Measurements from ENCODE around the gene NTM.

The NTM gene

DNA sequence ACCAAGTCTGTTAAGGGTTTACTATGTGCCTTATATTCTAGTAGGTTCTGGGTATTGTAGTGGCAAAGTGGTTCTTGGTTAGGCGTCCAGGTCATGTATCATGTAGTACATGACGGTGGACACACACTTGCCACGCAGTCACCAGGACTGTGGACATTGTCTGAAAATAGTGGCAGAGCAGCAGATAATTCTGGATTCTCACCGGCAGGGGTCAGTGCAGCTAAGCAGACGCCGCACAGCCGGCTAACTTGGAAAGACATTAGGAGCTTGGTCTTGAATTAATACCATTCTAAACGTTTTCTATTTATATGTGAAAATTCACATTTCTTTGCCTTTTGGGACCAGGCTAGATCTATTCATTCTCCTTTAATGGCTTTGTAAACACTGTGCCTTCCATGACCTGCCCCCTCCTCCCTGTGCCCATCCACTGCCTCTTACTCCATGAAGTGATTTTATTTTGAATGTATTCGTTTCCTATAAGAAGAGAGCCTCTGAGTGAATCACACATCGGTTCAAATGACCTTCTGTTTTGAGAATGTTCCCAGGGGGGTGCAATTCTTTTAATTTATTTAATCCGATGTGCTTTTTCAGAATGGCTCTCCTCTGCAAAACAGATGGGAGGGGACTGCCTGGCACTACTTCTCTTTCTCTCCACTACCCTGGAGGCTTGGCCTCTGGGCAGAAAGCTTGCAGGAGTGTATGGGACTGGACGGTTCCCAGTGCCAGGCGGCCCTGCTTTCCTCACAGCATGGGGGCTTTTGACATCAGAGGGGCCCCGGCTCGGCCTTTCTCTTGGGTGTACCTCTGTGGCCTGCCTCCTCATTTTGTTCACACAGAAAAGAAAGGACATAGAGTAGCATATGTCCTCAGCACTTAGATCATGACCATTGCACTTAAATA lies 378.0 kb downstream of the NTM start:
- H3K9me3 Mint-ChIP-seq = peaks cover 5% of the 10 kb centered on the region
- DNase-seq (ENCODE audit: low spot score) = peak; percentile 6
- H3K27me3 Mint-ChIP-seq (ENCODE audit: low read depth) = no peaks in the 10 kb centered on the region
- H3K27ac Mint-ChIP-seq = no peak overlapping the region
- no peaks in the 10 kb centered on the region for H3K4me1 Mint-ChIP-seq (ENCODE audit: low read depth)
- no peak overlapping the region for H3K4me3 Mint-ChIP-seq
- H3K36me3 Mint-ChIP-seq (ENCODE audit: low read depth) = no peaks in the 10 kb centered on the region

DNA sequence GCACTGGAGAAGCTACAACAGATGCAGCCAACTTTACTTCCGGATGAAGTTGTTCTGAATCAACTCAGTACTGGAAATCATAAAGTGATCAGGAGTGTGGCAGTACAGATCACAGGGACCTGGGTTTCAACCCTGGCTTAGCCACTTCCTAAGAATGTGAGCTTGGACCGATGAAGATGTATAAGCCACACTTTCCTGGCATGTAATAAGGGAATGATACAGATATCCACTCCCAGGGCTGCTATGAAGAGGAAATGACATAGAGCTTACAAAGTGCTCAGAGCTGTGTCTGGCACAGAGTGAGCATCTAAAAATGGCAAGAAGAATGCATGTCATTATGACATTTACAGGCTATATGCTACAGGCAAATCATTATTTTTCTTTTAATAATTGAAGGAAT lies 378.7 kb downstream of the NTM start:
- no peaks in the 10 kb centered on the region for H3K27me3 Mint-ChIP-seq (ENCODE audit: low read depth)

DNA sequence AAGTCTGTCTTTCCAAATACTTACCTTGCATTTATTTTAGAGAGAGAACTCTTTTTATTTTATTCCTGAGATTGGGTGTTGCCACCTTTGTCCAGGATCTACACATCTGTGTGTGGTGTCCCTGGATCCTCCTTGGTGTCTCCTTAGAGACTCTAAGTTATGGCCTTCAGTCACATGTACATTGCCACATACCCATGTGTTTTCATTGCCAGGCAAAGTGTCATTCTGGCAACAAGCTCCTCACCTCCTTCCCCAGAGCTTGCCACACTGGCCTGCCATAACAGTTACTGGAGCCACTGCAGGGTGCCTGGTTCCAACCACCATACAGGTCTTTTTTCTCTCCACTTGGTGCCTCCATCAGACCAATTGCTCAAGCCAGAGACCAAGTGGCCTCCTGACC lies 379.7 kb downstream of the NTM start:
- H3K27me3 Mint-ChIP-seq (ENCODE audit: low read depth) = no peaks in the 10 kb centered on the region
- H3K4me1 Mint-ChIP-seq (ENCODE audit: low read depth) = no peaks in the 10 kb centered on the region
- H3K36me3 Mint-ChIP-seq (ENCODE audit: low read depth) = no peaks in the 10 kb centered on the region
- H3K27ac Mint-ChIP-seq = no peak overlapping the region
- peaks cover 5% of the 10 kb centered on the region for H3K9me3 Mint-ChIP-seq
- DNase-seq (ENCODE audit: low spot score) = no peak
- no peak overlapping the region for H3K4me3 Mint-ChIP-seq

More for the DNA sequence above, 378.7 kb downstream of the NTM start:
- Mint-ChIP-seq H3K27ac (no peak overlapping the region), H3K4me1 (ENCODE audit: low read depth) (no peaks in the 10 kb centered on the region), H3K36me3 (ENCODE audit: low read depth) (no peaks in the 10 kb centered on the region), H3K4me3 (no peak overlapping the region), H3K9me3 (peaks cover 5% of the 10 kb centered on the region)
- DNase-seq (ENCODE audit: low spot score) = no peak

DNA sequence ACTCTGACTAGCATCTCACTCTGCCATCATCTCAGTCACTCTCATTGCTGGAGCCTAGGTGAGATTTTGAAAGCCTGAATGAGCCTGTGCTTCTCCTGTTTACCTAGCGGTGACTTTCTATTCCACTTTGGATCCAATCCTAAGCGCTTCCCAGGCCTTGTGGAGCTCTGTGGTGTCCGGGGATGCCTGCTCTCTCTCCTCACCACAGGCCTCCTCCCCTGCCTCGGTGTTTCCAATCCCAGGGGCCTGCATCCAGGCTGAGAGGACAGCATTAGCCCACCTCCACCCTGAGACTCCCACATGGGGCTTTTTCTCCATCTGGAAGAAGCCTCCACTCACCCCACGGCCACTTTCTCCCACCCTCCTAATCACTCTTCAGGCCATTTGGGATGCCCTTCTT lies 380.3 kb downstream of the NTM start:
- no peak for DNase-seq (ENCODE audit: low spot score)
- Mint-ChIP-seq H3K4me1 (ENCODE audit: low read depth) (no peaks in the 10 kb centered on the region), H3K4me3 (no peak overlapping the region), H3K9me3 (peaks cover 5% of the 10 kb centered on the region), H3K27ac (no peak overlapping the region), H3K27me3 (ENCODE audit: low read depth) (no peaks in the 10 kb centered on the region), H3K36me3 (ENCODE audit: low read depth) (no peaks in the 10 kb centered on the region)

DNA sequence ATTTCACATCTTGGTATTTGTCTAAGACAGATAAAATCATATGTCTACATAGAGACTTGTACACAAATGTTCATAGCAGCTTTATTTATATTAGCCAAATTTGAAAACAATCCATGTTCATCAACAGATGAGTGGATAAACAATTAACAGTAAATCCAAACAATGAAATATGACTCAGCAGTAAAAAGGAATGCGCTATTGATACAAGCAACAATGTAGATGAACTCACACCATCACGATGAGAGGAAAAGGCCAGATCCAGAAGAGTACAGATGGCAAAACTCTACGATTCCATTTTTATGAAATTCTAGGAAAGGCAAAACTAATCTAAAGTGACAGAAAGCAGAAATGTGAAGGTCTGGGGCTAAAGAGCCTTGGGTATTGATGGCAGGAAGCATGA lies 384.3 kb downstream of the NTM start:
- Mint-ChIP-seq H3K4me3 (no peak overlapping the region), H3K4me1 (ENCODE audit: low read depth) (no peaks in the 10 kb centered on the region), H3K27ac (no peak overlapping the region), H3K36me3 (ENCODE audit: low read depth) (no peaks in the 10 kb centered on the region), H3K9me3 (peaks cover 5% of the 10 kb centered on the region), H3K27me3 (ENCODE audit: low read depth) (no peaks in the 10 kb centered on the region)
- DNase-seq (ENCODE audit: low spot score) = no peak

DNA sequence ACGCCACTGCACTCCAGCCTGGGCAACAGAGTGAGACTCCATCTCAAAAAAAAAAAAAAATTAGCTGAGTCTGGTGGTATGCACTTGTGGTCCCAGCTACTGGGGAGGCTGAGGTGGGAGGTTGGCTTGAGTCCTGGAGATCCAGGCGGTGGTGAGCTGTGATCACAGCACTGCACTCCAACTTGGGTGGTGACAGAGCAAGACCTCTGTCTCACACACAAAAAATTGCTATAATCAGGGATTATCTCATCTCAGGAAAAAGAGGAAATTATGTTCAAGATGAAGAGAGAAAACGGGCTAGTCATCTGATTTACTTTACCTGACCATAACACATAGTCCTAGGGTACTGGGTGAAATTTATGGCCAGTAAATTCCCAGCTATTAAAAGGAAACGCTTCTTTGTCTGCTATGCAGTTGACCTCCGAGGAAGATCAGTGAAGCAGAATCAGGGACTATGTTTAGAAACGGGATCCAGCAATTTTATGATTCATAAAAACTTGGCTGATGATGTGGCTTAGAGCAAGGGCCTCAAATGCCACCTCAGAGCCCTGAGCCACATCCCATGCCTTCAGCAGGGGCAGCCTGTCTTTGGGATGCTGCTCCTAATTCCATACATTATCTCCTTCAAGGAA lies 386.2 kb downstream of the NTM start:
- no peak for DNase-seq (ENCODE audit: low spot score)
- Mint-ChIP-seq H3K27me3 (ENCODE audit: low read depth) (no peaks in the 10 kb centered on the region), H3K36me3 (ENCODE audit: low read depth) (no peaks in the 10 kb centered on the region), H3K27ac (no peak overlapping the region), H3K4me1 (ENCODE audit: low read depth) (no peaks in the 10 kb centered on the region), H3K4me3 (no peak overlapping the region), H3K9me3 (peaks cover 5% of the 10 kb centered on the region)

DNA sequence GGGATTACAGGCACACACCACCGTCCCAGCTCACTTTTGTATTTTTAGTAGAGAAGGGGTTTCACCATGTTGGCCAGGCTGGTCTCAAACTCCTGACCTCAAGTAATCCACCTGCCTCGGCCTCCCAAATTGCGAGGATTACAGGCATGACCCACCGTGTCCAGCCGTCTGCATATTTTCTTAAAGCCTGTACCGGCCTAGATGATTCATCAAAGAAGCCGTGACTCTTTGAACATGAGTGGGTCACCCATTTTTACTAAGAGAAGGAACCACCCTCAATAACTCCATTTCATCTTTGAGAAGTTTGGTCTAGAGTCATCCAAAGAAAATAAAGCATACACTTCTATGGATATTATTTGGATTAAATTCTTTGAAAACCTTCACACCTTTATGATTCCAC lies 388.3 kb downstream of the NTM start:
- Mint-ChIP-seq H3K27ac (no peak overlapping the region), H3K9me3 (no peaks in the 10 kb centered on the region), H3K27me3 (ENCODE audit: low read depth) (no peaks in the 10 kb centered on the region), H3K4me1 (ENCODE audit: low read depth) (no peaks in the 10 kb centered on the region), H3K36me3 (ENCODE audit: low read depth) (no peaks in the 10 kb centered on the region), H3K4me3 (no peak overlapping the region)
- DNase-seq (ENCODE audit: low spot score) = no peak

DNA sequence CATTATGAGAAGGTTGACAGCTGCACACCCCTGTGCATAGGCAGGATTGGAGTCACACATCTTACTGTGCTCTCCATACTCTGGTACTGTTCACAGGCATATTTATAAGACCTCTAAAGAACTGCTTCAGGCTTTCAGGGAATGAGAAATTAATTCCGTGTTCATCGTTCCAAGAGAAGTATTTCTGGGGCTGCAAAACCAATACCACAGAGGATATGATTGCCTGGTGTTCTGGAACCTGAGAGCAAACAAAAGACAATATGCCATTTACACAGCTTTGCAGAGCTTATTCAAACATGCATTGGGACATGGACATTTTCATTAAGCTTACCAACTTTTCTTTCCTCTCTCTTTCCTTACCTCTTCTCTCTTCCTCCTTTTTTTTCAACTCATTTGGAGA lies 388.7 kb downstream of the NTM start:
- H3K4me1 Mint-ChIP-seq (ENCODE audit: low read depth) = no peaks in the 10 kb centered on the region
- no peaks in the 10 kb centered on the region for H3K27me3 Mint-ChIP-seq (ENCODE audit: low read depth)
- H3K27ac Mint-ChIP-seq = no peak overlapping the region
- DNase-seq (ENCODE audit: low spot score) = no peak
- H3K9me3 Mint-ChIP-seq = no peaks in the 10 kb centered on the region
- no peak overlapping the region for H3K4me3 Mint-ChIP-seq
- no peaks in the 10 kb centered on the region for H3K36me3 Mint-ChIP-seq (ENCODE audit: low read depth)

DNA sequence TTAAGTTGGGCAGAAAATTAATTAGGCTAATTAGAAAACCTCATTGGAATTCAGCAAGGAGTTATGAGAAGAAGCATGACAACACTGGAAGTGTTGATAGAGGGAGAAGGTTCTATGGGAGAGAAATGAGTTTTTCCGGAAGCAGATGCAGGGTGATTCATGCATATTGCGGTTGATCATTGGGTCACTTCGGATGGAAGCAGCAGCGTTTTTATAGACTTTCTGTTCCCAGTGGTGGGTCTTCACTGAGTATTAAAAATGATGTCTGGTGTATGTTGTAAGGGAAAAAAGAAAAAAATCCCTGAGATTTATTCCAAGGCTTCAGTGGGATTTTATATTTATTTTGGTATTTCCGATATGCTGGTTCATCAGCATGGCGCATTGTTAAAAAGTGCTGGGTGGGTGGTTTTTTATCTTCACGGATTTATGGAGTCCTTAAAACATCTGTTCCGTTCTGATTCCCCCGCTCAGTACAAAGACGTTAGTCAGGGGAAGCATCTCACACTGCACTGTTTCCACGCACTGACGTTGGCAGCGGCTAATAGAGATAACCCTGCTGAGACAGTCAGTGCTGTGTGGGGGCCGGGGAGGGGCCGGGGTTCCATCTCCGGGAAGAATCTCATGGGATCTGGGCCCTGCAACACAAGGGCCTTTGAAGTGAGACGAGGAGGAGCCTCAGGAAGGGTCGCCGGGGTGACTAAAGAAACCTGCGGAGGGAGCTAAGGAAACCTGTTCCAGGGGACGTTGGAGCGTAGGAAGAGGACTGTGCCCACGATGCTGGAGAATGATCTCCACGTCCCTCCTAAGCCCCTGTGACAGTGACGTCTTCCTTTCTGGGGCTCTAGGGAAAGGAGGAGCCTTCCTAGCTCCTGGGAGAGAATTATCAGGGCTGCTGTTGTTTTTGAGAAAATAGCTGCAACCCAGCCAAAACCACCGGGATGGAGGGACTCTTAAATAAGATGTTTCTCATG lies 390.0 kb downstream of the NTM start:
- Mint-ChIP-seq H3K9me3 (no peaks in the 10 kb centered on the region), H3K4me1 (ENCODE audit: low read depth) (no peaks in the 10 kb centered on the region), H3K4me3 (no peak overlapping the region), H3K27ac (no peak overlapping the region), H3K27me3 (ENCODE audit: low read depth) (no peaks in the 10 kb centered on the region), H3K36me3 (ENCODE audit: low read depth) (no peaks in the 10 kb centered on the region)
- no peak for DNase-seq (ENCODE audit: low spot score)

DNA sequence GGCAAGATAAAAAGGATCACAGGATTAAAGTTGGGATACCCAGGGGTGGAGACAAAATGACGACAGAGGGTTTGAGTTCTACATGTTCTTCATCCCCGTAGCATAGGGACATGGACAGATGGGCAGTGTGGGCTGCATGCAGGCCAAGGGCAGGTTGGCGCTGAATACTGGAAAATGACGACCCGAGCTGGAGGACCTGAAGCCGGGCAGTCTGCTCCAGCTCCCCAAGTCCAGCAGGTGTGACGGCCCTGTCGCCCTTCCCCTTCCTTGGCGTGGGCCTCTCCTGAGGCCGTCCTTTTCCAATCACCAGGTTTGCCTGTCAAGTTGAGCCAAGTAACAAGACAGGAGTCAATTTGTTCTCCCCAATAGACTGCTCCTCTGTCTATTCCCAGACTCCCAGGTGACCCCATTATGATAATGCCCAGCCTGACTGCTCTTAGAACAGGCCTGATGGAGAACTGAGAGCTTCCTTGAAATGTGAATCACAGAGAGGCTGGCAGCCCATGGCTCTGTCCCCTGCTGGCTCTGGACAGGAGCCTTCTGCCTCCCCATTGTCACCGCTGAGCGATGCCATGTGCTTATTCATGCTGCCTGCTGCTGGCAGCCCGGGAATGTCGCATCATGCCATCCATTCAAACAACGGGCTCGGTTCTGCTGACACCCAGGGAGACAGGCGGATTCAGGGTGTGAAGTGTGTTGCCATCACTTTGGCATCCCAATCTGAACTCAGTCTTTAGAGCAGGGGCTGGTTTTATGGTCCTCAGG lies 392.1 kb downstream of the NTM start:
- Mint-ChIP-seq H3K9me3 (no peaks in the 10 kb centered on the region), H3K4me3 (no peak overlapping the region), H3K27me3 (ENCODE audit: low read depth) (no peaks in the 10 kb centered on the region), H3K27ac (no peak overlapping the region), H3K36me3 (ENCODE audit: low read depth) (no peaks in the 10 kb centered on the region), H3K4me1 (ENCODE audit: low read depth) (no peaks in the 10 kb centered on the region)
- no peak for DNase-seq (ENCODE audit: low spot score)

DNA sequence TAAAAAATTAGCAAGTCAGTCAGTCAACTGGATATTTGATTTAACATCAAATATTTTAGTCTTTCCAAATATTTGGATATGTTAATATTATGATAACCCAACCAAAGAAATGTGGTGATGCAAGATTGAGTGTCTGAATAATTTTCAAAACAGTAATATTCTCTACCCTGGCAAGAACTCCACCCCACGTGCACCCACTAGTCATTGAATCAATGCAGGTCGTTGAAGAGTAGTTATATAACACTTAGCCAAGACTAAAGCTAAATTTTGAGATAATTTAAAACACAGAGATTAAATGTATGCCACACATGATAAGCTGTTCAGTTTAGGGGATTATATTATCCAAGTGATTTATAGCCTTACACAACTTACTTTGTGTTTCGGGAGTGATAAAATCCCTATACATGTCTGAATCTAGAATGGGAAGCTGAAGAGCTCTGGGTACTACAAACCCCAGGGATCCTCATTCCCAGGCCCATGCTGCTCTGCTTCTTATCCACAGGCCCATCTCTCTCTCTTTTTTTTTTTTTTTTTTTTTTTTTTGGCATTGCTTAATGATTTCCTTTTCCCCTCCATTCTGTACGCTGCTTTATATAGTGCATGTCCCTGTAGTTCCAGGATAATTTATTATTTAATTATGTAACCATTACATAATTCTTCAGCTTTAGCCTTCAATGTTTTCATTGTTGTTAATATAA lies 392.9 kb downstream of the NTM start:
- H3K4me3 Mint-ChIP-seq = no peak overlapping the region
- H3K9me3 Mint-ChIP-seq = no peaks in the 10 kb centered on the region
- no peaks in the 10 kb centered on the region for H3K36me3 Mint-ChIP-seq (ENCODE audit: low read depth)
- no peaks in the 10 kb centered on the region for H3K4me1 Mint-ChIP-seq (ENCODE audit: low read depth)
- DNase-seq (ENCODE audit: low spot score) = no peak
- no peaks in the 10 kb centered on the region for H3K27me3 Mint-ChIP-seq (ENCODE audit: low read depth)
- no peak overlapping the region for H3K27ac Mint-ChIP-seq

DNA sequence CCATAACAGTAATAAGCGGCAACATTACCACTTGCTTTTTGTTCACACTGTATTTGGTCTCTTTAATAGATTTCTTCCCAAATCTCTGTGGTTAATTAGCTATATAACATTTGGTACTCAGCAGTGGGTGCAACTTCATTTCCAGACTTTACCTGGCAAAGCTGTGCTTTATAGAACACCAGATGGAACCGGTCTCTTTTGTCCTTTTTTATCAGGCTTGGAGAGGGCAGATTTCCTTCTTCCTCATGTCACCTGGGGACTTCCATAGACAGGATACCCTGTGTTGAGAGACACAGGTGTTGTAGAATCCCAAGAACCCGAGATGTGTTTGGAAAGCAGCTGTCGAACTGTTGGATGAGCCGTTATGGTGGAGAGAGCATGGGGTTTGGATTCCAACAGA lies 393.7 kb downstream of the NTM start:
- no peaks in the 10 kb centered on the region for H3K9me3 Mint-ChIP-seq
- no peaks in the 10 kb centered on the region for H3K36me3 Mint-ChIP-seq (ENCODE audit: low read depth)
- H3K4me3 Mint-ChIP-seq = no peak overlapping the region
- H3K27me3 Mint-ChIP-seq (ENCODE audit: low read depth) = no peaks in the 10 kb centered on the region
- no peak overlapping the region for H3K27ac Mint-ChIP-seq
- no peaks in the 10 kb centered on the region for H3K4me1 Mint-ChIP-seq (ENCODE audit: low read depth)
- DNase-seq (ENCODE audit: low spot score) = no peak

DNA sequence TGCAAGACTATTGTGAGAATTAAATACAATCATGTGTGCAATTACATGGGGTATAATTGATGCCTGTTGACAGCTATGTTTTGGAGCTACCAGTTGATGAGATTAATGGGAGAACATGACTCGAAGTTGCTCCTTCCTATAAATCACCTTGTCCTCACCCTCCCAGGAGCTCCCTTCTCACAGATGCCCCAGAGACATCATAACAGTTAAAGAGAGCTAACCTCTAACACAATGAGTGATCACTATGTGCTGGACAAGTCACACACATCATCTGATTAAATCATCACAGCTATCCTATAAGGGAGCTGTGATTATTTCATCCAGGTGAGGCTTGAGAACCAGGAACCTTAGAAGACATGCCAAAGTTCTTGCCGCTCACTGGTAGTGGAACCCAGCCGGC lies 394.2 kb downstream of the NTM start:
- DNase-seq (ENCODE audit: low spot score) = no peak
- H3K36me3 Mint-ChIP-seq (ENCODE audit: low read depth) = no peaks in the 10 kb centered on the region
- H3K27me3 Mint-ChIP-seq (ENCODE audit: low read depth) = no peaks in the 10 kb centered on the region
- no peak overlapping the region for H3K27ac Mint-ChIP-seq
- no peaks in the 10 kb centered on the region for H3K9me3 Mint-ChIP-seq
- H3K4me3 Mint-ChIP-seq = no peak overlapping the region
- no peaks in the 10 kb centered on the region for H3K4me1 Mint-ChIP-seq (ENCODE audit: low read depth)

Measured in T-helper 2 cell treated with Interferon-gamma antibody and Interleukin-4, amounts not matched to agents 5 μg/mL and 100 μg/mL, for 36 hours (primary cell).